KMS-11 (cell line): ENCODE results near the gene C12orf43.

Experiments
- H2AFZ ChIP-seq: fragments of 200-600 bp; sonication (generic); 2 replicates; pipeline ENCODE4 v1.6.1; 2016; ENCODE audit warnings: antibody characterized with exemption, mixed run types, low read depth
- H3K27ac ChIP-seq: fragments of 200-600 bp; sonication (generic); 2 replicates; pipeline ENCODE4 v1.6.1; 2016; ENCODE audit warnings: mild to moderate bottlenecking, mixed run types
- H3K27me3 ChIP-seq: fragments of 200-600 bp; sonication (generic); 2 replicates; pipeline ENCODE4 v1.6.1; 2017; ENCODE audit warnings: mild to moderate bottlenecking, low read depth, mixed run types, moderate library complexity; ENCODE audit not compliant: insufficient read depth
- H3K36me3 ChIP-seq: fragments of 200-600 bp; sonication (generic); 2 replicates; pipeline ENCODE4 v1.6.1; 2017; ENCODE audit warnings: mild to moderate bottlenecking, mixed run types; ENCODE audit not compliant: insufficient read depth
- H3K4me1 ChIP-seq: fragments of 200-600 bp; sonication (generic); 2 replicates; pipeline ENCODE4 v1.6.1; 2016; ENCODE audit warnings: mild to moderate bottlenecking, low read depth, mixed run types; ENCODE audit not compliant: poor library complexity, severe bottlenecking
- H3K4me2 ChIP-seq: fragments of 200-600 bp; sonication (generic); 2 replicates; pipeline ENCODE4 v1.7.0; 2016; ENCODE audit warnings: mild to moderate bottlenecking, mixed run types
- H3K4me3 ChIP-seq: fragments of 200-600 bp; sonication (generic); IDR thresholded peaks from 2 replicates; pipeline ENCODE4 v1.6.1; 2017; ENCODE audit warnings: low read depth, low read length, mixed read lengths; ENCODE audit not compliant: insufficient read depth
- H3K79me2 ChIP-seq: fragments of 200-600 bp; sonication (generic); 2 replicates; pipeline ENCODE4 v1.6.1; 2016; ENCODE audit warnings: low read depth, mixed run types; ENCODE audit not compliant: insufficient read depth
- H3K9ac ChIP-seq: fragments of 200-600 bp; sonication (generic); 2 replicates; pipeline ENCODE4 v1.6.1; 2016; ENCODE audit warnings: mild to moderate bottlenecking, mixed run types
- H4K20me1 ChIP-seq: fragments of 200-600 bp; sonication (generic); 2 replicates; pipeline ENCODE4 v1.6.1; 2016; ENCODE audit warnings: mild to moderate bottlenecking, mixed run types; ENCODE audit not compliant: insufficient read depth
- CTCF ChIP-seq: fragments of 200-600 bp; sonication (generic); conservative IDR thresholded peaks from 2 replicates; pipeline ENCODE4 v1.6.1; 2017; ENCODE audit warnings: low read depth, mild to moderate bottlenecking, antibody characterized with exemption, low read length, moderate library complexity, mixed read lengths

Gene C12orf43

GRCh38 chr12:121009741-121010140, 6.5 kb downstream of the C12orf43 start:
- Histone ChIP-seq H3K27me3 (no peaks in the 10 kb centered on the region), H4K20me1 (no peaks in the 10 kb centered on the region), H3K36me3 (no peaks in the 10 kb centered on the region), H2AFZ (no peak overlapping the region), H3K4me2 (no peak overlapping the region), H3K9ac (no peak overlapping the region), H3K79me2 (no peaks in the 10 kb centered on the region; the same call in 1 of the 2 replicates), H3K4me1 (no peaks in the 10 kb centered on the region), H3K27ac (no peak overlapping the region), H3K4me3 (no peak overlapping the region)
- TF ChIP-seq CTCF = no peak

- no peak overlapping the region for H2AFZ ChIP-seq
- H3K27me3 ChIP-seq = no peaks in the 10 kb centered on the region
- TF ChIP-seq CTCF = no peak
- H3K36me3 ChIP-seq = no peaks in the 10 kb centered on the region
- no peak overlapping the region for H3K4me2 ChIP-seq
- H3K9ac ChIP-seq = no peak overlapping the region
- no peak overlapping the region for H3K27ac ChIP-seq
- H3K4me1 ChIP-seq = no peaks in the 10 kb centered on the region
- H4K20me1 ChIP-seq = no peaks in the 10 kb centered on the region
- no peak overlapping the region for H3K4me3 ChIP-seq
- H3K79me2 ChIP-seq = no peaks in the 10 kb centered on the region
These were observed 7.8 kb downstream of the C12orf43 start for GRCh38 chr12:121008347-121009098.

GRCh38 chr12:121005346-121005815, 10.9 kb downstream of the C12orf43 start:
- peak; percentile 53; the same call in 1 of the 2 replicates for TF ChIP-seq CTCF
- Histone ChIP-seq H3K27me3 (no peaks in the 10 kb centered on the region), H3K36me3 (no peaks in the 10 kb centered on the region), H3K27ac (no peak overlapping the region), H2AFZ (no peak overlapping the region), H3K4me1 (peaks cover 8% of the 10 kb centered on the region), H3K9ac (no peak overlapping the region), H3K4me3 (no peak overlapping the region), H4K20me1 (no peaks in the 10 kb centered on the region), H3K79me2 (no peaks in the 10 kb centered on the region), H3K4me2 (no peak overlapping the region)

- no peaks in the 10 kb centered on the region for H3K27me3 ChIP-seq
- no peak overlapping the region for H3K4me2 ChIP-seq
- no peak for TF ChIP-seq CTCF
- H3K79me2 ChIP-seq = no peaks in the 10 kb centered on the region
- no peak overlapping the region for H2AFZ ChIP-seq
- no peaks in the 10 kb centered on the region for H3K36me3 ChIP-seq
- H3K4me1 ChIP-seq = peaks cover 8% of the 10 kb centered on the region
- no peaks in the 10 kb centered on the region for H4K20me1 ChIP-seq
- H3K4me3 ChIP-seq = no peak overlapping the region
- no peak overlapping the region for H3K9ac ChIP-seq
- no peak overlapping the region for H3K27ac ChIP-seq
These were observed 12.0 kb downstream of the C12orf43 start for GRCh38 chr12:121004253-121004815.
